Hematopoietic multipotent progenitor cell treated with erythropoietin and hydrocortisone succinate and interleukin-3 and kit ligand, for 15 days (in vitro differentiated cells): Measurements from ENCODE around the gene GPR78.
"Not testable (repeated sequence)": the region's sequence is repeated elsewhere in the genome, so short reads cannot be mapped to it uniquely, and the experiment has no call there.

Experiments
- DNase-seq: peaks from one replicate; pipeline ENCODE4 v3.0.0-alpha.2; 2015; ENCODE audit warnings: low spot score

GPR78 gene

GRCh38 chr4:8564595-8564994, 15.6 kb upstream of the GPR78 start:
- no peak for DNase-seq

GRCh38 chr4:8568068-8568668, 12.0 kb upstream of the GPR78 start:
- DNase-seq, result no peak

GRCh38 chr4:8570201-8570600, 10.0 kb upstream of the GPR78 start:
- no peak for DNase-seq

- no peak for DNase-seq
Measured at GRCh38 chr4:8571702-8572685, 8.2 kb upstream of the GPR78 start.

GRCh38 chr4:8573266-8573665, 6.9 kb upstream of the GPR78 start:
- DNase-seq, result no peak

- DNase-seq, result no peak
Measured at GRCh38 chr4:8574796-8575370, 5.3 kb upstream of the GPR78 start.

- DNase-seq, result no peak
Measured at GRCh38 chr4:8575457-8575856, 4.7 kb upstream of the GPR78 start.

GRCh38 chr4:8576591-8576990, 3.6 kb upstream of the GPR78 start:
- not testable (repeated sequence) for DNase-seq

- no peak for DNase-seq
Measured at GRCh38 chr4:8577046-8577445, 3.1 kb upstream of the GPR78 start.

GRCh38 chr4:8577972-8578371, 2.2 kb upstream of the GPR78 start:
- DNase-seq, result no peak

GRCh38 chr4:8578717-8579116, 1.5 kb upstream of the GPR78 start:
- no peak for DNase-seq

- DNase-seq, result no peak
Measured at GRCh38 chr4:8579526-8580320, 469 bp upstream of the GPR78 start.

- no peak for DNase-seq
Measured at GRCh38 chr4:8581094-8581861, 1.1 kb downstream of the GPR78 start.

- no peak for DNase-seq
Measured at GRCh38 chr4:8582016-8582415, 1.8 kb downstream of the GPR78 start.

- no peak for DNase-seq
Measured at GRCh38 chr4:8582436-8582835, 2.2 kb downstream of the GPR78 start.

GRCh38 chr4:8582941-8583654, 2.9 kb downstream of the GPR78 start:
- no peak for DNase-seq

GRCh38 chr4:8583655-8584025, 3.4 kb downstream of the GPR78 start:
- DNase-seq, result no peak

- DNase-seq, result no peak
Measured at GRCh38 chr4:8585186-8585585, 5.0 kb downstream of the GPR78 start.

GRCh38 chr4:8585721-8586212, 5.6 kb downstream of the GPR78 start:
- DNase-seq, result no peak

- DNase-seq, result no peak
Measured at GRCh38 chr4:8586246-8586645, 6.1 kb downstream of the GPR78 start.
